ENCODE measurements around the gene SOBP. TPM values are rescaled to one million over a fixed set of nuclear protein-coding genes. Genes with fewer than 3 reads are reported as not detected.

Gene SOBP
- total RNA-seq, 1 donor from 2014 or later = 0.32 TPM

DNA sequence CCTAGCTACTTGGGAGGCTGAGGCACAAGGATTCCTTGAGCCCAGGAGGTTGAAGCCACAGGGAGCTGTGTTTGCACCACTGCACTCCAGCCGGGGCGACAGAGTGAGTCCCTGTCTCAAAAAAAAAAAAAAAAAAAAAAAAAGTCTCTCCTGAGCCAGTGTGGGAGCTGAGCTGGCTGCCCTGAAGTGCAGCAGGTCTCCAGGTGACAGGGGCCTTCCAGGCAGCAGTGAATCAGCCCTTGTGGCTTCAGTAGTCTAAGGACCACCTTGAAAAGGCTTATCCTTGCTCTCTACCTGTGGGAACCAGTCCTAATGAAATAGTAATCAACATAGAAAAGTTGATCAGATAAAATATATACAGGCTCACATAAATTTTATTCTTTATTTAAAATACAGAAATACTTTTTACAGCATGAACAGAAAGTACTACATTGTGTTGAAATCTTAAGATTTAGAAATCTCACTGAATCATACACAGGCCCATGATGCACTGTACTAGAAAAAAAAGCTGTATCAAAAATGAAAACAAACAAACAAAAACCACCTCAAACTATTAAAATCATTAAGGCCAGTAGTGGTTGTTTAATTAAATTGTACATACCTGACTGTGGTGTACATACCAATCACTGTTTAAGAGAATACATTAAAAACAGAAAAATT lies 205.3 kb downstream of the SOBP start:
- ATAC-seq = no peak

- no peak for ATAC-seq
These were observed 207.8 kb downstream of the SOBP start for GRCh38 chr6:107697682-107698081.

- no peak for ATAC-seq
These were observed 208.2 kb downstream of the SOBP start for GRCh38 chr6:107698146-107698545.

GRCh38 chr6:107699254-107699653 lies 209.3 kb downstream of the SOBP start:
- no peak for ATAC-seq

- ATAC-seq = no peak
These were observed 209.9 kb downstream of the SOBP start for GRCh38 chr6:107699697-107700325.

DNA sequence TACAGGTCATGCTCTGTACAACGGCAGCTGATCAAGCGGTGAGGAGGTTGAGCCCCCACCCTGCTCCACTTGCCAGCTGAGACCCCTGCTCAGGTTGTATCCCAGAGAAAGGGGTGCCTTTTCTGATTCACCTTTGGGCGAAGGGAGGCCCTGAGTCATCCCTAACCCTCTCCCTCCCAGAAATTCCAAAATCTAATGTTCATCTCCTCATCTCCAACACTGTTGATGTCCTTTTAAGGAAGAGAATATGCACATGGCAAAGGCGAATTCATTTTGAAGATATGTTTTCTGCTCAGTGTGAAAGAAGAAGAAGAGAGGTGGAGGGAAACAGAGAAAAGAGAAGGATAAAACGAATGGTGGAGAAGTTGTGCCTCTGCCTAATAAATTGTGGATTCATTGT lies 213.7 kb downstream of the SOBP start:
- ATAC-seq = no peak

- no peak for ATAC-seq
These were observed 214.6 kb downstream of the SOBP start for GRCh38 chr6:107704347-107705013.

DNA sequence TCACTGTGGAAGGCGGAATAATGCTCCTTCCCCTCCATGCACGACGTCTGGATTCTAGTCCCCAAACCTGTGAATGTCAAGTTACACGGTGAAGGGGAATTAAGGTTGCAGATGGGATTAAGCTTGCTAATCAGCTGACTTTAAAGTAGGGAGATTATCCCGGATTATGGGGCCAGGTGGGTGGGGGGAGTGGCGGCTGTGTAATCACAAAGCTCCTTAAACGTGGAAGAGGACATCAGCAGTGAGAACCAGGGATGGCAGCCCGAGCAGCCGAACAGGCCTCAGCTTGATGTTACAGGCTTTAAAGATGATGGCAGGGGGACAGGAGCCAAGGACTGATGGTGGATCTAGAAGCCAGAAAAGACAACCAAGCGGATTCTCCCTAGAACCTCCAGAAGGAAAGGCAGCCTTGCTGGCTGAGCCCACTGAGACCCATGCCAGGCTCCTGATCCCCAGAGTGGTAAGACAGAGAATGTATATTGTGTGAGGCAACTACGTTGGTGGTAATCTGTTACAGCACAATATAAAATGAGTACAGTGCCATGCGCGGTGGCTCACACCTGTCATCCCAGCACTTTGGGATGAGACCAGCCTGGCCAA lies 216.7 kb downstream of the SOBP start:
- no peak for ATAC-seq

DNA sequence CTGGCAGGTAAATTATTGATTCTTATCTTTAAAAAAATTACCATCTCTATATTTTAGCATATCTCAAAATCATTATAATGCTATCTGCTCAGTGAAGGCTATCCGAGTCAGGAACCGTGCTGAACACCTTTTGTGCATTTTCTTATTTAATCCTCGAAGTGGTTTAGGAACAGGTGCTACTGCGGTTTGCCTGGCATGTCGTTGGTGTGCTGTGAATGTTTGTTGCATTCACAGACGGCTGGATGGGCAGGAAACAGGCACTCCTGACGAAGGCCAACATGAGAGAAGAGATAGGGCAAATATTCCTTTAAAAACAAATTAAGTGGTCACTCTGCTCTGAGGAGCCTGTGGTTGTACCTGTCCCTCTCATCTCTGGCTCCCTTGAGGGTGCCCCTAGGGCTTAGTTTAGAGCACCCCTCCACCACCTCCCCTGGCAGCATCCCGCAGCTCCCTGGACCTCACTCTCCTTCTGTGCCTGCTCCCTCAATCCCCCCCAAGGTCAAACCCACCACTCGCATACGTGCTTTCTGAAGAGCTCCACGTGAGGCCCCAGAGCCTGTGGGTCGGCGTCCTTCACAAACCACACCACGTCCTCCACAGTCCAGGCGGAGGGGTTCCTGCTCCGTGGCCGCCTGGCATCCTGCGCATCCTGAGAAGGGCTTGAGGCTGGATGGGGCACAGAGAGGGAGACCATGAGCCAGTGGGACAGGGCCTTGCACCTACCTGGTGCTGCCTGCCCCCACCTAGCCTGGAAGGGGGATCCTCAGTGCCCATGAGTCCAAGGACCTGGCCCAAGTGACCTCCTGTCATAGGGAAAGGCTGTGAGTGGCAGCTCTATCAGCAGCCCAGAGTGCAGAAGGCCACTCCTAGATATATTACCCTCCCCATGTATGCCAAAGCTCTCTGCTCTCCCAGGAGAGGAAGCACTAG lies 217.7 kb downstream of the SOBP start:
- peak; percentile 16 for ATAC-seq

DNA sequence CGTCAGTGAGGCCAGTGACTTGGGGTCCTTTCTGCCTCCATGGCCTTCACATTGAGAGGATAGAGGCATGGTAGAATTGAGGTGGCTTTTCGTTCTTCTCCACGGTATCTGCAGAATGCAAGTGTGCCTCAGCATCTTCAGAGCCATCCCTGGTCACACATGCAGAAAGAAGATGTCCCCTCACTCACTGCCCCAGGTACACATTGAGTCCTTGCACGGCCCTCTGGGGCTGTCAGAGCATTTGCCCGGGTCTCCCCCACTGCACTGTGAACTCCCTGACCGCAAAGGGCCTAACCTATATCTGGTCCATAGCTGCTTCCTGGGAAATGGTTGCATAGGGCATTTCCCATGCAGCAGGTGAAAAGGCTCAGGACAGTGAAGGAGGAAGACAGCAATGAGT lies 218.5 kb downstream of the SOBP start:
- ATAC-seq = no peak

DNA sequence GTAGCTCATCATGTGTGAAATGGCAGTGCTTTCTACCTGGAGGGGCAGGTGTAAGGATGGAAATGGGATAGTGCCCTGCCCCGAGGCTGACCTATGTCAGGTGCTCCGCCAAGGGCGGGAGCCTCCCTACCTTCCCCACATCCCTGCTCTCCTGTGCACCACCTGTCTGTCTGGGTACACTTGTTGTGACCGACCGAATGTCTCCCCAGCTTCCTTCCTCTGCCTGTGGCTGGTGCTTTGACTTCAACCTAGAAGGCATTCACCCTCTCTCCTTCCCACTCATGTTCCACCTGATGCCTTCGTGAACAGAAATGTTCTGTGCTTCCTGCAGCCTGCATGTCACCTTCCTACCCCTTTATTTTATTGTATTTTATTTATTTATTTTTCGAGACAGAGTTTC lies 219.4 kb downstream of the SOBP start:
- ATAC-seq = no peak

Other genes starting within 250 kb of the SOBP start
- 13.2 TPM for gene PDSS2, start 30.6 kb upstream of the SOBP start, total RNA-seq

All from esophagus mucosa (tissue), 1 donor.